IMR-90 (cell line): ENCODE measurements around the gene AVPR1A. TPM values are rescaled to one million over a fixed set of nuclear protein-coding genes. Genes with fewer than 3 reads are reported as not detected.

Source experiments
- ATAC-seq: fragments of 200-7000 bp; cut with Tn5 transposase; 2 replicates; pipeline ENCODE4 v1.9.1; 2020; ENCODE audit warnings: low read depth, mild to moderate bottlenecking, moderate library complexity
- BruUV-seq: library from RNA; stranded (reverse); fragments of 400-500 nt; replicated peaks from 2 replicates; lab custom pipeline; 2021; lab: Mats Ljungman, UMichigan
- CTCF ChIA-PET: fragments of 300-600 bp; formaldehyde crosslinking; extraction: SDS; loops from one replicate; lab custom pipeline; 2021; ENCODE audit warnings: antibody characterized with exemption; lab: Yijun Ruan, JAX
- POLR2A ChIA-PET: fragments of 300-600 bp; sonication (Branson Sonifier 250); formaldehyde crosslinking; loops from one replicate; lab custom pipeline; 2022; ENCODE audit warnings: antibody characterized with exemption; ENCODE audit not compliant: unreplicated experiment; lab: Charles Lee
- DNase-seq: peaks from one replicate; pipeline ENCODE4 v3.0.0; 2013
- H2AFZ ChIP-seq: replicated peaks from 2 replicates; pipeline ENCODE3; 2013; ENCODE audit warnings: low read length, mild to moderate bottlenecking; ENCODE audit not compliant: poor library complexity
- H2AK5ac ChIP-seq: 2 replicates; pipeline ENCODE4 v1.6.1; 2013; ENCODE audit warnings: low read depth, low read length, inconsistent platforms
- H2AK9ac ChIP-seq: replicated peaks from 2 replicates; pipeline ENCODE3; 2013; ENCODE audit warnings: mild to moderate bottlenecking, low read depth, low read length, moderate library complexity; ENCODE audit not compliant: poor library complexity
- H2BK120ac ChIP-seq: 2 replicates; pipeline ENCODE4 v1.6.1; 2013; ENCODE audit warnings: low read depth, low read length, inconsistent platforms
- H2BK15ac ChIP-seq: 3 replicates; pipeline ENCODE4 v1.6.1; 2013; ENCODE audit warnings: low read depth, low read length, inconsistent platforms
- H2BK20ac ChIP-seq: 2 replicates; pipeline ENCODE4 v1.6.1; 2013; ENCODE audit warnings: low read depth, mild to moderate bottlenecking, inconsistent platforms, low read length, moderate library complexity
- H2BK5ac ChIP-seq: 2 replicates; pipeline ENCODE4 v1.6.1; 2013; ENCODE audit warnings: mild to moderate bottlenecking, low read depth, low read length, inconsistent platforms; ENCODE audit not compliant: poor library complexity, severe bottlenecking
- H3K14ac ChIP-seq: replicated peaks from 2 replicates; pipeline ENCODE4 v1.6.1; 2013; ENCODE audit warnings: low read depth, low read length, inconsistent platforms
- H3K18ac ChIP-seq: 2 replicates; pipeline ENCODE4 v1.6.1; 2013; ENCODE audit warnings: low read depth, low read length, control low read depth
- H3K23ac ChIP-seq: 2 replicates; pipeline ENCODE4 v1.6.1; 2013; ENCODE audit warnings: low read depth, low read length, inconsistent platforms
- H3K27ac ChIP-seq: 2 replicates; pipeline ENCODE4 v1.5.1; 2013; ENCODE audit warnings: mild to moderate bottlenecking, control low read depth, low read length; ENCODE audit not compliant: insufficient read depth
- H3K27me3 ChIP-seq: 2 replicates; pipeline ENCODE4 v1.6.1; 2013; ENCODE audit warnings: low read length; ENCODE audit not compliant: control insufficient read depth, insufficient read depth
- H3K36me3 ChIP-seq: 2 replicates; pipeline ENCODE4 v1.6.1; 2013; ENCODE audit warnings: low read length, mixed read lengths; ENCODE audit not compliant: control insufficient read depth, insufficient read depth
- H3K4ac ChIP-seq: 2 replicates; pipeline ENCODE4 v1.6.1; 2013; ENCODE audit warnings: low read depth, low read length, inconsistent platforms
- H3K4me1 ChIP-seq: 2 replicates; pipeline ENCODE4 v1.6.1; 2013; ENCODE audit warnings: low read length, mixed read lengths; ENCODE audit not compliant: control insufficient read depth, insufficient read depth
- H3K4me2 ChIP-seq: 2 replicates; pipeline ENCODE4 v1.6.1; 2013; ENCODE audit warnings: low read depth, mild to moderate bottlenecking, control low read depth, low read length, moderate library complexity
- H3K4me3 ChIP-seq: 2 replicates; pipeline ENCODE4 v1.5.1; 2013; ENCODE audit warnings: low read depth, mild to moderate bottlenecking, control low read depth, low read length, moderate library complexity; ENCODE audit not compliant: insufficient read depth
- H3K56ac ChIP-seq: 2 replicates; pipeline ENCODE4 v1.6.1; 2013; ENCODE audit warnings: low read length, inconsistent platforms; ENCODE audit not compliant: insufficient read depth; ENCODE audit errors: extremely low read depth
- H3K79me1 ChIP-seq, 2 experiments: 2 replicates each; pipeline ENCODE4 v1.6.1; 2013; ENCODE audit warnings: low read length in 2 of 2, inconsistent platforms in 1 of 2, low read depth in 1 of 2
- H3K9ac ChIP-seq: 2 replicates; pipeline ENCODE4 v1.6.1; 2013; ENCODE audit warnings: low read depth, low read length, control low read depth
- H3K9me1 ChIP-seq: 2 replicates; pipeline ENCODE4 v1.6.1; 2013; ENCODE audit warnings: low read length, inconsistent platforms; ENCODE audit not compliant: insufficient read depth
- H3K9me3 ChIP-seq: 2 replicates; pipeline ENCODE4 v1.6.1; 2013; ENCODE audit warnings: low read length; ENCODE audit not compliant: control insufficient read depth, insufficient read depth
- H4K20me1 ChIP-seq: 2 replicates; pipeline ENCODE4 v1.6.1; 2013; ENCODE audit warnings: low read length, inconsistent platforms; ENCODE audit not compliant: insufficient read depth
- H4K5ac ChIP-seq: 2 replicates; pipeline ENCODE4 v1.6.1; 2013; ENCODE audit warnings: mild to moderate bottlenecking, low read depth, low read length, control low read depth
- H4K8ac ChIP-seq, 2 experiments: 2 replicates each; pipeline ENCODE4 v1.6.1; 2013; ENCODE audit warnings: low read depth in 2 of 2, low read length in 2 of 2, control low read depth in 1 of 2, inconsistent platforms in 1 of 2
- H4K91ac ChIP-seq: 2 replicates; pipeline ENCODE4 v1.6.1; 2013; ENCODE audit warnings: low read depth, low read length, inconsistent platforms; ENCODE audit not compliant: insufficient read depth
- BHLHE40 ChIP-seq: fragments of 150-350 bp; IDR thresholded peaks from 2 replicates; pipeline ENCODE4 v1.6.1; 2016; ENCODE audit warnings: mild to moderate bottlenecking, low read depth, low read length
- CEBPB ChIP-seq: IDR thresholded peaks from 2 replicates; pipeline ENCODE4 v1.6.1; 2012; ENCODE audit warnings: low read depth, low read length, improper control_type of control experiment
- CHD1 ChIP-seq: IDR thresholded peaks from 2 replicates; pipeline ENCODE4 v1.6.1; 2012; ENCODE audit warnings: low read depth, low read length, improper control_type of control experiment
- CTCF ChIP-seq: conservative IDR thresholded peaks from 2 replicates; pipeline ENCODE4 v1.5.1; 2012; ENCODE audit warnings: mild to moderate bottlenecking, low read depth, low read length, improper control_type of control experiment
- FOS ChIP-seq: fragments of 150-350 bp; IDR thresholded peaks from 2 replicates; pipeline ENCODE4 v1.6.1; 2016; ENCODE audit warnings: low read depth, low read length
- MAFK ChIP-seq: IDR thresholded peaks from 2 replicates; pipeline ENCODE4 v1.6.1; 2012; ENCODE audit warnings: low read depth, low read length, improper control_type of control experiment
- MAZ ChIP-seq: IDR thresholded peaks from 2 replicates; pipeline ENCODE4 v1.6.1; 2012; ENCODE audit warnings: low read depth, mild to moderate bottlenecking, low read length, improper control_type of control experiment, moderate library complexity, borderline replicate concordance
- MXI1 ChIP-seq: IDR thresholded peaks from 2 replicates; pipeline ENCODE4 v1.6.1; 2012; ENCODE audit warnings: low read depth, mild to moderate bottlenecking, low read length, moderate library complexity, borderline replicate concordance
- NFE2L2 ChIP-seq: fragments of 150-350 bp; IDR thresholded peaks from 2 replicates; pipeline ENCODE4 v1.6.1; 2016; ENCODE audit warnings: low read depth, mild to moderate bottlenecking, low read length
- RAD21 ChIP-seq: IDR thresholded peaks from 2 replicates; pipeline ENCODE4 v1.6.1; 2012; ENCODE audit warnings: low read length, improper control_type of control experiment
- RCOR1 ChIP-seq: IDR thresholded peaks from 2 replicates; pipeline ENCODE4 v1.6.1; 2012; ENCODE audit warnings: mild to moderate bottlenecking, low read length, improper control_type of control experiment; ENCODE audit not compliant: insufficient replicate concordance
- RFX5 ChIP-seq: IDR thresholded peaks from 2 replicates; pipeline ENCODE4 v1.8.0; 2012; ENCODE audit warnings: low read depth, mild to moderate bottlenecking, low read length, moderate library complexity
- WGBS, 2 experiments: methylation state at CpG; one replicate each; pipeline versions ENCODE4 v1.1.5 to v1.1.7; 2013; ENCODE audit warnings: missing lambda C conversion rate in 2 of 2; ENCODE audit not compliant: insufficient read length in 1 of 2; ENCODE audit errors: extremely low coverage in 2 of 2; 5-methylcytosine and 5-hydroxymethylcytosine counted together
- dilution Hi-C: fragments of 300-500 bp; cut with HindIII; formaldehyde crosslinking; loops from one replicate; pipeline ENCODE4 v1.14.3; 2018; ENCODE audit warnings: low sequenced_read_pairs; ENCODE audit not compliant: unreplicated experiment
- in situ Hi-C: fragments of 300-500 bp; cut with MboI; formaldehyde crosslinking; loops from 3 replicates; pipeline ENCODE4 v1.14.3; 2019; ENCODE audit warnings: low sequenced_read_pairs, inconsistent platforms, mixed read lengths
- intact Hi-C: fragments of 100-400 bp; cut with micrococcal nuclease; formaldehyde crosslinking; loops from 2 replicates; pipeline ENCODE4 v1.10.0; 2022
- polyA plus RNA-seq, 3 experiments: library from polyadenylated mRNA; depleted of rRNA; stranded (reverse); fragments of >200 nt; gene quantifications; 2 replicates each; pipeline ENCODE4 v1.2.3, GENCODE V29; 2012; ENCODE audit warnings: low replicate concordance in 1 of 3
- total RNA-seq: library from RNA; depleted of rRNA; stranded (reverse); fragments of >200 nt; gene quantifications from 2 replicates; pipeline ENCODE4 v1.2.3, GENCODE V29; 2012
- TF ChIP-seq, protein P1 (sequence below): fragments of 150-350 bp; IDR thresholded peaks from 2 replicates; pipeline ENCODE4 v1.6.1; 2017; ENCODE audit warnings: mild to moderate bottlenecking, antibody characterized with exemption, low read length, low read depth
- TF ChIP-seq, protein P2 (sequence below): fragments of 150-350 bp; IDR thresholded peaks from 2 replicates; pipeline ENCODE4 v1.6.1; 2016; ENCODE audit warnings: low read depth, mild to moderate bottlenecking, low read length, moderate library complexity, borderline replicate concordance

Gene AVPR1A
- total and polyA plus RNA-seq, 2 of the 4 experiments (the other 2 are of a cell fraction): not detected

DNA sequence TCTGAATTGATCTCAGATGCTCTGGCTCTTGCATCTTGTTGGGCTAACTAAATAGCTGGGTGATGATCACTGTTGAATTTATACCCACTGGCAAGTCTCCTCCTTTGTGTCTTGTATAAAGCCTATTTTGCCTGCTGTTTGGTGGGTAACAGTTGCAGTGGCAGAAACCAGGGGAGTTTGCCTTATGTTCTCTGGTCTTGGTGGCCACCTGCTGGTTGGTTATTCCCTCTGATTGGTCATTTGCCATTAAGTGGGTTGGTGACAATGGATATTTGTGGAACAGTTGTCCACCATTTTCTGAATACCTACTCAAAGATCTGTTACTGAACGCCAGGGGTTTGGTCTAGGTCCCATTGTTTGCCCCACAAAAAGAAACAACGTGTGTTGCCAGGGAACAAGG is 52.1 kb downstream of the AVPR1A start:
- H3K79me1 ChIP-seq: no peaks in the 10 kb centered on the region
- POLR2A ChIA-PET: no interaction called here
- no peak overlapping the region for H2BK20ac ChIP-seq
- no peaks in the 10 kb centered on the region for H4K20me1 ChIP-seq
- no peak overlapping the region for H4K91ac ChIP-seq
- no peak for DNase-seq
- CTCF ChIA-PET: interaction anchor here (1.0 kb wide), 1 partner anchor 305 kb away, joined by 3 read pairs; no protein-coding TSS in a partner anchor
- no peaks in the 10 kb centered on the region for H3K36me3 ChIP-seq
- ATAC-seq: no peak
- BruUV-seq: no TSS peak
- H3K4me1 ChIP-seq: no peaks in the 10 kb centered on the region
- H4K5ac ChIP-seq: no peak overlapping the region
- H3K23ac ChIP-seq: no peak overlapping the region
- no peak overlapping the region for H4K8ac ChIP-seq
- no peak overlapping the region for H3K9ac ChIP-seq
- H2AFZ ChIP-seq: no peak overlapping the region
- no peak overlapping the region for H3K4me3 ChIP-seq
- no peak overlapping the region for H2AK9ac ChIP-seq
- dilution Hi-C loops (no loop called here), in situ Hi-C loops (no loop called here), intact Hi-C loops (no loop called here)
- H3K9me1 ChIP-seq: no peaks in the 10 kb centered on the region
- H3K27ac ChIP-seq: no peak overlapping the region
- TF ChIP-seq, protein P1, sequence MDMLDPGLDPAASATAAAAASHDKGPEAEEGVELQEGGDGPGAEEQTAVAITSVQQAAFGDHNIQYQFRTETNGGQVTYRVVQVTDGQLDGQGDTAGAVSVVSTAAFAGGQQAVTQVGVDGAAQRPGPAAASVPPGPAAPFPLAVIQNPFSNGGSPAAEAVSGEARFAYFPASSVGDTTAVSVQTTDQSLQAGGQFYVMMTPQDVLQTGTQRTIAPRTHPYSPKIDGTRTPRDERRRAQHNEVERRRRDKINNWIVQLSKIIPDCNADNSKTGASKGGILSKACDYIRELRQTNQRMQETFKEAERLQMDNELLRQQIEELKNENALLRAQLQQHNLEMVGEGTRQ: no peak
- TF ChIP-seq RFX5: no peak
- no peak for TF ChIP-seq RAD21
- TF ChIP-seq MXI1: no peak
- no peak for TF ChIP-seq FOS
- TF ChIP-seq, protein P2, sequence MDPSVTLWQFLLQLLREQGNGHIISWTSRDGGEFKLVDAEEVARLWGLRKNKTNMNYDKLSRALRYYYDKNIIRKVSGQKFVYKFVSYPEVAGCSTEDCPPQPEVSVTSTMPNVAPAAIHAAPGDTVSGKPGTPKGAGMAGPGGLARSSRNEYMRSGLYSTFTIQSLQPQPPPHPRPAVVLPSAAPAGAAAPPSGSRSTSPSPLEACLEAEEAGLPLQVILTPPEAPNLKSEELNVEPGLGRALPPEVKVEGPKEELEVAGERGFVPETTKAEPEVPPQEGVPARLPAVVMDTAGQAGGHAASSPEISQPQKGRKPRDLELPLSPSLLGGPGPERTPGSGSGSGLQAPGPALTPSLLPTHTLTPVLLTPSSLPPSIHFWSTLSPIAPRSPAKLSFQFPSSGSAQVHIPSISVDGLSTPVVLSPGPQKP: no peak
- TF ChIP-seq MAZ: no peak
- no peak for TF ChIP-seq BHLHE40
- no peak for TF ChIP-seq CHD1
- no peak for TF ChIP-seq RCOR1
- TF ChIP-seq MAFK: no peak
- no peak for TF ChIP-seq NFE2L2
- TF ChIP-seq CTCF: no peak
- TF ChIP-seq CEBPB: no peak
- no peak overlapping the region for H3K14ac ChIP-seq
- no peak overlapping the region for H3K4me2 ChIP-seq
- WGBS, 2 experiments: no CpG with 5 or more reads among the region's 2 CpGs
- H2BK120ac ChIP-seq: no peak overlapping the region
- no peak overlapping the region for H2BK15ac ChIP-seq
- H3K9me3 ChIP-seq: no peaks in the 10 kb centered on the region
- H2BK5ac ChIP-seq: no peak overlapping the region
- no peak overlapping the region for H3K4ac ChIP-seq
- H2AK5ac ChIP-seq: no peak overlapping the region
- no peaks in the 10 kb centered on the region; the same call in 1 of the 2 replicates for H3K27me3 ChIP-seq
- H3K18ac ChIP-seq: no peak overlapping the region
- H3K56ac ChIP-seq: no peak overlapping the region
